ENCODE data around the gene TCIRG1. TPM values are rescaled to one million over a fixed set of nuclear protein-coding genes. Genes with fewer than 3 reads are reported as not detected.
A peak's percentile ranks its signal among the peaks of the same experiment; 100 is the strongest.
"Not testable (repeated sequence)": the region's sequence is repeated elsewhere in the genome, so short reads cannot be mapped to it uniquely, and the experiment has no call there.

The TCIRG1 gene, protein sequence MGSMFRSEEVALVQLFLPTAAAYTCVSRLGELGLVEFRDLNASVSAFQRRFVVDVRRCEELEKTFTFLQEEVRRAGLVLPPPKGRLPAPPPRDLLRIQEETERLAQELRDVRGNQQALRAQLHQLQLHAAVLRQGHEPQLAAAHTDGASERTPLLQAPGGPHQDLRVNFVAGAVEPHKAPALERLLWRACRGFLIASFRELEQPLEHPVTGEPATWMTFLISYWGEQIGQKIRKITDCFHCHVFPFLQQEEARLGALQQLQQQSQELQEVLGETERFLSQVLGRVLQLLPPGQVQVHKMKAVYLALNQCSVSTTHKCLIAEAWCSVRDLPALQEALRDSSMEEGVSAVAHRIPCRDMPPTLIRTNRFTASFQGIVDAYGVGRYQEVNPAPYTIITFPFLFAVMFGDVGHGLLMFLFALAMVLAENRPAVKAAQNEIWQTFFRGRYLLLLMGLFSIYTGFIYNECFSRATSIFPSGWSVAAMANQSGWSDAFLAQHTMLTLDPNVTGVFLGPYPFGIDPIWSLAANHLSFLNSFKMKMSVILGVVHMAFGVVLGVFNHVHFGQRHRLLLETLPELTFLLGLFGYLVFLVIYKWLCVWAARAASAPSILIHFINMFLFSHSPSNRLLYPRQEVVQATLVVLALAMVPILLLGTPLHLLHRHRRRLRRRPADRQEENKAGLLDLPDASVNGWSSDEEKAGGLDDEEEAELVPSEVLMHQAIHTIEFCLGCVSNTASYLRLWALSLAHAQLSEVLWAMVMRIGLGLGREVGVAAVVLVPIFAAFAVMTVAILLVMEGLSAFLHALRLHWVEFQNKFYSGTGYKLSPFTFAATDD
- total RNA-seq, result 142 and 152 TPM in 2 replicates

DNA sequence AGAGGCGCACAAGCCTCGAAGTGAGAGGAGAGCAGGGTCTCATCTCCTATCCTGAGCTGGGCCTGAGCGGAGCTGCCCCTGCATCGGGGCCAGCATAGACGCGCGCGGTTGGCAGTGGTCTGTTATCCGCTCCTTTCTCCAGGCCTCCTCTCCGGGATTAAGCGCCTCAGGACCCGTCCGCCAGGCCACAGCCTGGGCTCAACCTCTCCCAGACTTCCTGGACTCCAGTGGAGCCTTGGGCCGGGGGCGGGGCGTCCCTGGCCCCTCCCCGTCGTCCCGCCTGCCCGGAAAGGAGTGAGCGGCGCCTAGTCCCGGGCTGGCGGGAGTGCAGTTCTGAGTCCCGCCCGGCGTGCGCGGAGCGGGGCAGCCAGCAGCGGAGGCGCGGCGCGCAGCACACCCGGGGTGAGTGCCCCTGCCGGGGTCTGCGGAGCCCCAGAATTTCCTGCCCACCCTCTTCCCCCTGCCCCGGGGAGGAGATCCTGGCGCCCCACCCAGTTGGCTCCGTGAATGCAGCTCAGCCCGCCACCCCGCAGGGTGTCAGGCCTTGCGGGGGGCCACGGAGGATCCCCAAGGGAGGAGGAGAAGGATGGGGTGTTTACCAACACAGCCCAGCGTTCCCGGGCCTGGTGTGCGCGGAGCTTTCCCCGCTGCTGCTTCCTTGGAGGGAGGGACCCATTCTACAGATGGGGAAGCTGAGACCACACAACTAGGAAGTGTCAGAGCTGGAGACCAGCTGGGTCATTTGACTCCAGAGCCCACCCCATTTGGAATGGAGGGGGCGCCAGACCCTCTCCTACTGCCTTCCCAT lies at the start of gene TCIRG1:
TCIRG1 (plus strand) TSS at position 308 of the 808 bp plus-strand sequence. CDS start 2,247 bp downstream, outside the sequence.
- H3K9me3 Mint-ChIP-seq, result no peaks in the 10 kb centered on the region
- peak; percentile 54 for DNase-seq (ENCODE audit: low spot score)
- H3K4me3 Mint-ChIP-seq, result peak within 1 kb of the TSS; percentile 93
- intact Hi-C loops (cut with micrococcal nuclease), result loop anchor here (1.0 to 2.0 kb wide), 2 partner anchors 9 to 82 kb away; partner anchors contain the start of genes CHKA and NDUFS8
- peaks cover 11% of the 10 kb centered on the region for H3K4me1 Mint-ChIP-seq (ENCODE audit: low read depth)
- H3K27ac Mint-ChIP-seq, result peak within 1 kb of the TSS; percentile 94
- H3K36me3 Mint-ChIP-seq (ENCODE audit: low read depth), result peaks cover 4% of the 10 kb centered on the region
- H3K27me3 Mint-ChIP-seq (ENCODE audit: insufficient read depth), result no peaks in the 10 kb centered on the region

DNA sequence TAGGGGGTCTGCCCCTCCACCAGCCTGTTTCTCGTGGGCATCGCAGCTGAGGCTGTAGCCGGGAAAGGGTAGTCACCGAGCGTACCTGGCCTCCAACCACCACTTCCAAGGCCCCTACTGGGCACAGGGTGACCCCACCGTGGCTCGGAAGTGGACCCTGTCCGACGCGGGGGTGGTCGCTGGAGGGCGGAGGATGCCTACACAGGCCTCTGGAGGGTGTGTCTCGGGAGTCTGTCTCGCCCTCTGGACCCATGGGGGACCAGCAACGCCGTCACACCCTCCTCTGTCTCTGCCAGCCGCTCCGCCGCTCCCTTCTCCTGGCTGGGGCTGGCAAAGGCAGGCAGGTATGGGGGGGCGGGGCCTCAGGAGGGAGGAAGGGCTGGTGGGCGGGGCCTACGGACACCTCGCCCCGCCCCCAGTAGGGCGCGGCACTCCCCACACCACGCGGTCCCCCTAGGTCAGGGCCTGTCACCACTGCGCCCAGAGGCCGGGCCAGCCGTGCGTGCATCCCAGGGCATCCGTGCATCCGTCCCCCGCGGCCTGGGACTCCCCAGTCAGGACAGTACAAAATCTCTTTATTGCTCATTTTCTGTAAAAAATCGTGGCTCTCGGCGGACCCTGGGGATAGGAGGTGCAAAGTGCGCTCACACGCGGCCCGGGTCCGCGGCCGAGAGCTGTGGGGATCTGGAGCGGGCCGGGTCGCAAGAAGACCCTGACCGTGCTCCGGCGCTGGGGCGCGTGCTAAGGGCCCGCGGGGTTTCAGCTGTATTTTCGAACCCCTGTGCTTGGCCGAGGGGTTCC lies 48.1 kb upstream of the TCIRG1 start:
- H3K4me3 Mint-ChIP-seq; H3K9me3 Mint-ChIP-seq; DNase-seq (ENCODE audit: low spot score); H3K4me1 Mint-ChIP-seq (ENCODE audit: low read depth); H3K27me3 Mint-ChIP-seq (ENCODE audit: insufficient read depth); H3K27ac Mint-ChIP-seq; intact Hi-C loops (cut with micrococcal nuclease); H3K36me3 Mint-ChIP-seq (ENCODE audit: low read depth): not testable (repeated sequence)

DNA sequence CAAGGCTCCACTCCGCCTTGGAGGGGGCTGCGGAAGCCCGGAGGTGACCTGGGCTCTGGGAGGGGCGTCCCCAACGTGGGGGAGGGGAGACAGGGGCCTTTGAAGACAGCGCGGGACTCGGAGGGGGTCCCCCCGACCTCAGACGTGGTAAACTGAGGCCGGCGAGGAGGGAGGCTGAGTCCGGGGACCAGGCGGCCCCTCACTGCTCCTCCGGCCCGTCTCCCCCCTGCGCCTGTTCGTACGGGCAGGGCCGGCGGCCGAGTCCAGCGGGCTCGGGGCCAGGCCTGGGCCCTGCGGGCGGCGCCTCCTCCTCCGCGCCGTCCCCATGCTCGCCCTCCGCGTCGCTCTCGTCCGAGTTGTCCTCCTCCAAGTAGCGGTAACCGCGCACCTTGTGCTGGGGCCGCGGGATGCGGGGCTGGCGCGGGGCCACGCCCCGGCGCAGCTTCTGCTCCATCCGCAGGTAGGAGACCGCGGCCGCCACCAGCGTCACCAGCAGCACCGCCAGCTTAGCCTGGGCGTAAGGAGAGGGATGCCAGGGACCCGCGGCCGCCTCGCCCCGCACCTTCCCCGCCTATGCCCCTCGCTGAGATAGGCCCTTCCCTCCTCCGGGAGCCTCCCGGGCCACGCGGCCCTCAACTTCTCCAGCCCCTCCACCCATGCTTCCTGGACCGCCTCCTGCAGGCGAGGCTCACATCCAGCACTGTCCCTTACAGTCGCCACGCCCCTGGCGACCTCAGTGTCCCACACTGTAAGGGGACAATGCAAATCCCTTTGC lies 47.3 kb upstream of the TCIRG1 start:
- H3K9me3 Mint-ChIP-seq; H3K4me1 Mint-ChIP-seq (ENCODE audit: low read depth); H3K4me3 Mint-ChIP-seq; H3K27ac Mint-ChIP-seq; DNase-seq (ENCODE audit: low spot score); H3K27me3 Mint-ChIP-seq (ENCODE audit: insufficient read depth); intact Hi-C loops (cut with micrococcal nuclease); H3K36me3 Mint-ChIP-seq (ENCODE audit: low read depth): not testable (repeated sequence)

DNA sequence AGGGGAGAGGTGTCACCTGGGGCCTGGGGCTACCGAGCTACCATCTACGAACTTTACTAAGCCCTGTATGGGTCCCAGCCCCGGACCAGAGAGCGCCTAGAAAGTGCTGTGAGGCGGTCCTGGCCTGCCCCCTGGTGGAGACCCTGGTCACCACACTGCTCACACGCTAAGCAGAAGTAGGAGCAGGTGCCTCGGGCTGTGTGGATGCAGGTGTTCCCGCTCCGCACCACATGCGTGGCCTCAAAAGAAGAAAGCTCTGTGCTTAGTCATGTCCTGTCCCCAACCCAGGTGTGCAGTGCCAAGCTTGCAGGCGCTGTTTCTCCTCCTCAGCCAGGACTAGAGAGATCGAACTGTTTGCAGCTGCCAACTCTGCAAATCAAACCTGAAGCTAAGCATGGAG lies 45.0 kb upstream of the TCIRG1 start:
- H3K4me1 Mint-ChIP-seq (ENCODE audit: low read depth), result peaks cover 24% of the 10 kb centered on the region
- DNase-seq (ENCODE audit: low spot score), result peak; percentile 37
- intact Hi-C loops (cut with micrococcal nuclease); H3K9me3 Mint-ChIP-seq; H3K27me3 Mint-ChIP-seq (ENCODE audit: insufficient read depth); H3K4me3 Mint-ChIP-seq; H3K27ac Mint-ChIP-seq: not testable (repeated sequence)
- peaks cover 12% of the 10 kb centered on the region for H3K36me3 Mint-ChIP-seq (ENCODE audit: low read depth)

DNA sequence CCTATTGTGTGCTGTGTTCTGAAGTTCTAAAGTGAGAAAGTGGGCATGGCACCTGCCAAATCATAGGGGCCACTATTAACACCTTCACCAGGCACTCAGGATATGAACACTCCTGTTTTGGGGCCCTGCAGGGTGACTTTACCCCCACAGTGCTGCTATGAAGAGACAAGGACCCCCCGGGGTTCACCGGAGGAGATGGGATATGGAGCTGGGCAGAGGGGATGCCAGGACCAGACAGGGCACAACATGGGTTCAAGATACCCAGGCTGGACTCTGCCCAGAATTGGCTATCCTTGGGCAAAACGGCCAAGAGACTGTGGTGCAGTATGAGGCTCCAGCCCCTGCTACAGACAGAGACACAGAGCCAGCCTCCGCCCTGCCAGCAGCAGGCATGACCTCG lies 44.4 kb upstream of the TCIRG1 start:
- H3K27me3 Mint-ChIP-seq (ENCODE audit: insufficient read depth); H3K4me3 Mint-ChIP-seq; DNase-seq (ENCODE audit: low spot score); H3K9me3 Mint-ChIP-seq; intact Hi-C loops (cut with micrococcal nuclease); H3K27ac Mint-ChIP-seq: not testable (repeated sequence)
- H3K36me3 Mint-ChIP-seq (ENCODE audit: low read depth), result peaks cover 12% of the 10 kb centered on the region
- peaks cover 24% of the 10 kb centered on the region for H3K4me1 Mint-ChIP-seq (ENCODE audit: low read depth)

DNA sequence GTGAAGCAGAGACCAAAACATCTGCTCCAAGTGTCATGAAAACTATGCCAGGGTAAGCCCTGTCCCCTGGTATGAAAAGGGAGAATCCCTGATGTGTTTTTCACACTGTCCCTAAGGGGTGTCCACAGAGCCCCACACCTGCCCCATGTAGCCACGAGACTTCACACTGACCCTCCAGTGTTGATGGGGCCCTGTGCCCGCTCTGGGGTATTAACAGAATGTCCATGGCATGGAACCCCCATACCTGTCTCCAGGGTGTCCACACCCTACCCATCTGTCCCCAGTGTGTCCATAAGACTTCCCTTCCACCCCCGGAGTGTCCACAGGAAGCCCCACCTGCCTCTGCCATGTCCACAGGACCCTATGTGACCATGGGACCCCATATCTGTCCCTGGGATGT lies 43.7 kb upstream of the TCIRG1 start:
- H3K36me3 Mint-ChIP-seq (ENCODE audit: low read depth), result peaks cover 12% of the 10 kb centered on the region
- H3K4me3 Mint-ChIP-seq; intact Hi-C loops (cut with micrococcal nuclease); H3K9me3 Mint-ChIP-seq; DNase-seq (ENCODE audit: low spot score); H3K27me3 Mint-ChIP-seq (ENCODE audit: insufficient read depth); H3K27ac Mint-ChIP-seq: not testable (repeated sequence)
- H3K4me1 Mint-ChIP-seq (ENCODE audit: low read depth), result peaks cover 24% of the 10 kb centered on the region

DNA sequence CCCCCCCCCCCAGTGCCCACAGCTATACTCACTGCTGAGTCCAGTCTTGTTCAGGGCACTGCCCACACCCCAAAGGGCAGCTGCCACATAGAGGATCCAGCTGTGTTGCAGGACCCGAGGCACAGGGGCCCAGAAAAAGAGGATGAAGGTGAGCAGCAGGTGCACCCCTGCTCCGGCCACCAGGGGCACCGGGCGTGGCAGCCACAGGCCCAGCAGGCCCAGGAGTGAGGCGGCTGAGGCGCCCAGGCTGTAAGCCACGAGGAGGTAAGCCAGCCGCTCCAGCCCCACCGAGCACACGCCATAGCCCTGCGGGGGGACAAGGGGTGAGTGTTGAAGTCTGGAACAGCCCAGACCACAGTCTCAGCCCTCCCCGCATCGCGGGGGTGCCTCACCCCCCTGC lies 43.2 kb upstream of the TCIRG1 start:
- H3K4me3 Mint-ChIP-seq; H3K27me3 Mint-ChIP-seq (ENCODE audit: insufficient read depth); H3K9me3 Mint-ChIP-seq; H3K27ac Mint-ChIP-seq; intact Hi-C loops (cut with micrococcal nuclease); DNase-seq (ENCODE audit: low spot score): not testable (repeated sequence)
- H3K36me3 Mint-ChIP-seq (ENCODE audit: low read depth), result peaks cover 12% of the 10 kb centered on the region
- H3K4me1 Mint-ChIP-seq (ENCODE audit: low read depth), result peaks cover 24% of the 10 kb centered on the region

DNA sequence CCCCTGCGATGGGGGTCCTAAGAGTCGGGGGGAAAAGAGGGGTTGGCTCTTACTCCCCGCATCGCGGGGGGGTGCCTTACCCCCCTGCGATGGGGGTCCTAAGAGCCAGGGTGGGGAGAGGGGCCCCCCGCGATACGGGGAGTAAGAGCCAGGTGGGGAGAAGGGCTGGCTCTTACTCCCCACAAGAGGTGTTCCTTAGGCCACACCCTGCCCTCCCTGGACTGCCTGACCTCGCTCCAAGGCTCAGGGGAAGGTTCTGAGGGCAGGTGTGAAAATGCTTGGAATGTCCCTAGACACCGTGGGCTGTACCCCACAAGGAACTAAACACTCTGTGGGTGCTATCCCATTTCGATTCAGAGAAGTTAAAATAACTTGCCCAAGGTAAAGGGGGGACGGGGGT lies 42.8 kb upstream of the TCIRG1 start:
- no peak for DNase-seq (ENCODE audit: low spot score)
- Mint-ChIP-seq H3K36me3 (ENCODE audit: low read depth) (peaks cover 12% of the 10 kb centered on the region), H3K4me3 (no peak overlapping the region), H3K27ac (no peak overlapping the region), H3K9me3 (no peaks in the 10 kb centered on the region), H3K4me1 (ENCODE audit: low read depth) (peaks cover 24% of the 10 kb centered on the region), H3K27me3 (ENCODE audit: insufficient read depth) (no peaks in the 10 kb centered on the region)
- intact Hi-C loops (cut with micrococcal nuclease), result loop anchor here (1.0 kb wide), 1 partner anchor 8 kb away; the partner anchor contains the start of gene UNC93B1

DNA sequence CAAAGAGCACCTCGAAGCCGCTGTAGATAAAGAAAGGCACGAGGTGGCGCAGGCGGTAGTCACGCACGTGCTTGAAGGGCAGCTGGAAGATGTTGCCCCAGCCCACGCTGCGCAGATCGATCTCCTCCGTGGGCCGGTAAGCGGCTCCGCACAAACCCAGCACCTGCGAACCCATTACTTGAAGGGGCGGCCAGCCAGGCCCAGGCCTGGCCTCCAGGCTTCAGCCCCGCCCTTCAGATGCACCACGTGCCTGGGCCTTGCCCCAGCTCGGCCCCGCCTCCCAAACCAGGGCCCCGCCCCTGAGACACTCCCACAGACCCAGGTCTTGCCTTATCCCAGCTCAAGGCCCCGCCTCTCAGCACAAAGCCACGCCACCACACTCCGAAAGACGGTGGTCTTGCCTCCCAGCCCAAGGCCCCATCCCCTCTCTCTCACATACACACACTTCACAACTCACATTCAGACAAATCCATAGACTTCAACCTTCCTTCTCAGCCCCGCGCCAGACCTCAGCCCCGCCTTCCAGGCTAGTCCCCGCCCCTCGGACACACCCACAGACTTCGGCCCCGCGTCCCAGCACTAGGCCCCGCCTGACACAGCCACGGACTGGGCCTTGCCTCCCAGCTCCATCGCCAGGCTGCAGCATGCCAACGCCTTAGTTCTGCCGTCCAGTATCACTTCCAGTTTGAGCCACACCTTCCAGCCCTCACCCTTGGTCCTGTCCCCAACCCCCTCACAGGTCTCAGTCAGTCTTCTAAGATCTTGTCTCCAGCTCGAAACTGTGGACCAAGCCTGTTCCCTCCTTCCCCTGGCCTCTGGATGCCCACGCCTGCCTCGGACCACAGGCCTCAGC lies 42.0 kb upstream of the TCIRG1 start:
- Mint-ChIP-seq H3K4me1 (ENCODE audit: low read depth) (peaks cover 25% of the 10 kb centered on the region), H3K9me3 (no peaks in the 10 kb centered on the region), H3K27ac (no peak overlapping the region), H3K27me3 (ENCODE audit: insufficient read depth) (no peaks in the 10 kb centered on the region), H3K4me3 (no peak overlapping the region), H3K36me3 (ENCODE audit: low read depth) (peaks cover 12% of the 10 kb centered on the region)
- DNase-seq (ENCODE audit: low spot score), result peak; percentile 36
- intact Hi-C loops (cut with micrococcal nuclease), result loop anchor here (1.0 kb wide), 1 partner anchor 7 kb away; the partner anchor contains the start of gene UNC93B1

DNA sequence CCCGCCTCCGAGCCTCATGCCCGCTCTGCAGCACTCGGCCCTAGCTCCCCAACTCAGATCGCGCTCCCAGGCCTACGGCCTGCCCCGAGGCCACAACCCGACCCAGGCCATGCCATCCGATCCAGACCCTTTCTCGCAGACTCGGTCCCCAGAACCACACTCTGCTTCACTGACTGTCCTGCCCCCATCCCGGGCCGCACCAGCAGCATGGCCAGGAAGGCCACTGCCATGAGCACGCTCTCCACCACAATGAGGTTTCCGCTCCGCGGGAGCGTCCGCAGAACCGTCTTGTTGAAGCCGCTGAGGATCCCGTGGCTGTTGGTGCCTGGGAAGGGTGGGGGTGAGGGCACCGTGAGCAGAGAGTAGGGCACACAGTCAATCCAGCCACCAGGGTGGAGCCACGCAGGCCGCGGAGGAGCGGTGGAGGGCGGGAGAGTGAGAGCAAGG lies 41.3 kb upstream of the TCIRG1 start:
- H3K27ac Mint-ChIP-seq, result no peak overlapping the region
- H3K36me3 Mint-ChIP-seq (ENCODE audit: low read depth), result peaks cover 12% of the 10 kb centered on the region
- peaks cover 31% of the 10 kb centered on the region for H3K4me1 Mint-ChIP-seq (ENCODE audit: low read depth)
- no peak overlapping the region for H3K4me3 Mint-ChIP-seq
- H3K27me3 Mint-ChIP-seq (ENCODE audit: insufficient read depth), result no peaks in the 10 kb centered on the region
- H3K9me3 Mint-ChIP-seq, result no peaks in the 10 kb centered on the region
- no peak for DNase-seq (ENCODE audit: low spot score)
- intact Hi-C loops (cut with micrococcal nuclease), result no loop called here

Data from activated T-helper 1 cell treated with anti-CD3 and anti-CD28 coated beads, Interleukin-12 subunit alpha, Interleukin-12 subunit beta, Interleukin-2, Interleukin-4 antibody, amounts not matched to agents 30 ng/mL and 10 ng/mL and 1 ng/mL, durations not matched to agents 14 hours and 24 hours and 36 hours (primary cell).